GM10266 (cell line): ENCODE data around the gene SIAH2.
"Not testable (repeated sequence)": the region's sequence is repeated elsewhere in the genome, so short reads cannot be mapped to it uniquely, and the experiment has no call there.

Experiments
- DNase-seq: peaks from one replicate; pipeline ENCODE4 v3.0.0; 2012; ENCODE audit errors: extremely low spot score
- TF ChIP-seq, protein P1 (sequence below): IDR thresholded peaks from 2 replicates; pipeline ENCODE4 v1.5.1; 2012; ENCODE audit warnings: mild to moderate bottlenecking, low read depth; ENCODE audit not compliant: control insufficient read depth, insufficient read depth; ENCODE audit errors: missing control alignments

Gene SIAH2

DNA sequence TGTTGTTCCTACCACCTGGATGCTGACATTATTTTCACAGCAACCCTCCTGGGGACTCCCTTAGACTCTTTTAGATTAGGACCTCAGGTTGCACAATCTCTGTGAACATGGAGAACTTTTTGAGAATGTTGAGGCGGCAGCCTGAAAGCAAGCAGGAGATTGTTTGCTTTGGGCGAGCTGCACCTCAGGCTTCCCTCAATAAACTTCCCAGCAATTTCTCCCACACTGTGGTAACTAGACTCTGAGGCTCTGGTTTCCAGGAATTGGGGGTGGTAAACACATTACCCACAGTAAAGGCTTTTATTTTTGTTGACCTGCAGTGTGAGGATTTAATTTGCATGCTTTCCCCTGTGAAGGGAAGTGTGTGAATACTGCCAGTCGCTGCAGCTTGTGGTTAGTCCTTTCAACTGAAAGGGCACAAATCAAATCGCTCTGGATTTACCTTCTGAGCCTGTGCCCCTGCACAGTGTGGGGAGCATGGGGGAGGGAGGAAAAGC is 35.2 kb upstream of the SIAH2 start:
- DNase-seq: no peak
- TF ChIP-seq, protein P1, sequence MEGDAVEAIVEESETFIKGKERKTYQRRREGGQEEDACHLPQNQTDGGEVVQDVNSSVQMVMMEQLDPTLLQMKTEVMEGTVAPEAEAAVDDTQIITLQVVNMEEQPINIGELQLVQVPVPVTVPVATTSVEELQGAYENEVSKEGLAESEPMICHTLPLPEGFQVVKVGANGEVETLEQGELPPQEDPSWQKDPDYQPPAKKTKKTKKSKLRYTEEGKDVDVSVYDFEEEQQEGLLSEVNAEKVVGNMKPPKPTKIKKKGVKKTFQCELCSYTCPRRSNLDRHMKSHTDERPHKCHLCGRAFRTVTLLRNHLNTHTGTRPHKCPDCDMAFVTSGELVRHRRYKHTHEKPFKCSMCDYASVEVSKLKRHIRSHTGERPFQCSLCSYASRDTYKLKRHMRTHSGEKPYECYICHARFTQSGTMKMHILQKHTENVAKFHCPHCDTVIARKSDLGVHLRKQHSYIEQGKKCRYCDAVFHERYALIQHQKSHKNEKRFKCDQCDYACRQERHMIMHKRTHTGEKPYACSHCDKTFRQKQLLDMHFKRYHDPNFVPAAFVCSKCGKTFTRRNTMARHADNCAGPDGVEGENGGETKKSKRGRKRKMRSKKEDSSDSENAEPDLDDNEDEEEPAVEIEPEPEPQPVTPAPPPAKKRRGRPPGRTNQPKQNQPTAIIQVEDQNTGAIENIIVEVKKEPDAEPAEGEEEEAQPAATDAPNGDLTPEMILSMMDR: no peak

GRCh38 chr3:150797155-150797554 is 34.2 kb upstream of the SIAH2 start:
- TF ChIP-seq, protein P1: no peak
- no peak for DNase-seq

DNA sequence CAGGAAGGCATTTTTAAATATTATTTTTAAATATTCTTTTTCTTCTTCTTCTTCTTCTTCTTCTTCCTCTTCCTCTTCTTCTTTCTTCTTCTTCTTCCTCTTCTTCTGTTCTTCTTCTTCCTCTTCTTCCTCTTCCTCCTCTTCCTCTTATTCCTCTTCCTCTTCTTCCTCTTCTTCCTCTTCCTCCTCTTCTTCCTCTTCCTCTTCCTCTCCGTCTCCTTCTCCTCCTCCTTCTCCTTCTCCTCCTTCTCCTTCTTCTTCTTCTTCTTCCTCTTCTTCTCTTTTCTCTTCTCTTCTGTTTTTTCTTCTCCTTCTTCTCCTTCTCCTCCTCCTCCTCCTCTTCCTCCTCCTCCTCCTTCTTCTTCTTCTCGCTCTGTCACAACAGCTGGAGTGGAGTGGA is 33.6 kb upstream of the SIAH2 start:
- DNase-seq: not testable (repeated sequence)

DNA sequence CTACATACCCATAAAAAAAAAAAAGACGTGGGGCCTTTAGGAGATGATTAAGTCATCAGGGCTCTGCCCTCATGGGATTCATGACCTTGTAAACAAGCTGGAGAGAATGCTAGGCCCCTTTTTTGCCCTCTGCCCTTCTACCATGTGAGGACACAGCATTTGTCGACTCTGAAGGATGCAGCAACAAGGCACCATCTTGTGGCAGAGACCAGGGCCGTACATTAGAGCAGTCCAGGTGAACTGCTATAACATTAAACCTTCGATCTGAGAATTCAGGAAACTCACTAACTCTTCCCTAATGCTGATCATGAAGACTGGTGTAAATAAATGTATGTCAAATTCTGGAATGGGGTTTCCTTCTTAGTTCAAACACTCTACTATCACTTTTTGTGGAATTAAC is 30.7 kb upstream of the SIAH2 start:
- DNase-seq: no peak
- TF ChIP-seq, protein P1: no peak

DNA sequence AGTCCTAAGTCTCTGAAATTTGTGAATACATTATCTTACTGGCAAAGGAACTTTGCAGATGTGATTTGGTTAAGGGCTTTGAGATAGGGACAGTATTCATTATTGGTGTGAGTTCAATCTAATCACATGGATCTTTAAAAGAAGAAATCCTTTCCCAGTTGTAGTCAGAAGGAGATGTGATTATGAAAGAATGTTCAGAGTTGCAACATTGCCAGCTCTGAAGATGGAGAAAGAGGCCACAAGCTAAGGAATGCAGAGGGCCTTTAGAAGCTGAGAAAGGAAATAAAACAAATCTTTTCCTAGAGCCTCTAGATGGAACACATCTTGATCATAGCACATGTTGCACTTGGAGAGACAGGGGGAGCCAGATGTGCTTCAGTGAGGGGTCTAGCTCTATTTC is 27.7 kb upstream of the SIAH2 start:
- TF ChIP-seq, protein P1: no peak

GRCh38 chr3:150789451-150789850 is 26.5 kb upstream of the SIAH2 start:
- DNase-seq: no peak
- TF ChIP-seq, protein P1: no peak

More for the DNA sequence above, 27.7 kb upstream of the SIAH2 start:
- no peak for DNase-seq

DNA sequence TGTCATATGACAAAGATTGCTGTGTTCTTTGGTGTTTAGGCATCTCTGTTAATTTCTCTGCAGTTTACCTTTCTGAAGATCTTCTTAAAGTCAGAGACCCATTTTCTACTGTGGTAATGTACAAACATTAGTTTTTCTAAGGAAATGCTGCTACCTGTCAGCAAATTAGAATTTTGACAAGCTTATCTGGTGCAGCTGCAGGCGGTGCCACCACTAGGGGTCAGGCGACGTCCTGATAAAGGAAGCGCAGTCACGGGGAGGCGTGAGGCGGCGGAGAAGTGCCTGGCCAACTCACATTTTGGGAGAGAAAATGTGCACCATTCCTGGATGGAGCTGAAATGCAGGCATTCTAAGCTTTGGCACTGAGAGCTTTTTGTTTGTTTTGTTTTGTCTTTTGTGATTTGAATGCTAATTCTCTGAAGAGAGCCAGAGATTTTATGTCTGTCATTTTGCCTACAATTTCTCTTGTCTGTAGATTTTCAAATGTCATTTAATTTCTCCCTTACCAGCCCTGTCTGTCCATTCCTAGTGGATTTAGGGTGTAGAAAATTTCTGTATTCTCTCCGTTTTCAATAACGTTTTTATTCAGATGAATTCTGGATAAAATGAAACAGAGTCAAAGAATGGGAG is 24.9 kb upstream of the SIAH2 start:
- DNase-seq: peak; percentile 71
- TF ChIP-seq, protein P1: peak; percentile 96

- no peak for DNase-seq
- TF ChIP-seq, protein P1: no peak
These were observed 23.8 kb upstream of the SIAH2 start for GRCh38 chr3:150786791-150787190.
